HG02973 (cell line): ENCODE data around the gene CLDN22.
"Not testable (repeated sequence)": the region's sequence is repeated elsewhere in the genome, so short reads cannot be mapped to it uniquely, and the experiment has no call there.

Experiments
- ATAC-seq: cut with Tn5 transposase; IDR thresholded peaks from one replicate; pipeline ENCODE4 v1.9.1; 2021; ENCODE audit warnings: moderate library complexity; ENCODE audit not compliant: unreplicated experiment

Gene CLDN22

DNA sequence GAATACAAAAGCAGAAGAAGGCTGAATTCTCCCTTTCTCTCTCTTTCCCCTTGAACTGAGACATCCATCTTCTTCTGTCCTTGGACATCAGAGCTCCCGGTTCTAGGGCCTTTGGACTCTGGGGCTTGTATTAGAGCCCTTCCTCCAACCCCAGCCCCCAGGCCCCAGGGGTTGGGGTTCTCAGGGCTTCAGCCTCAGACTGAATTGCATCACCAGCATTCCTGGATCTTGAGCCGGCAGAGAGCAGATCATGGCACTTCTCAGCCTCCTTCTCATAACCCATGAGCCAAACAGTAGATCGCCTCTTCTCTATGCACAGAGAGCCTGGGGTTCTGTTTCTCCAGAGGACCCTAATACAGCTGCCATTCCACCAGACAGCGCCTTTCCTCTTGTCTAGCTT lies 27.5 kb upstream of the CLDN22 start:
- ATAC-seq, result no peak

DNA sequence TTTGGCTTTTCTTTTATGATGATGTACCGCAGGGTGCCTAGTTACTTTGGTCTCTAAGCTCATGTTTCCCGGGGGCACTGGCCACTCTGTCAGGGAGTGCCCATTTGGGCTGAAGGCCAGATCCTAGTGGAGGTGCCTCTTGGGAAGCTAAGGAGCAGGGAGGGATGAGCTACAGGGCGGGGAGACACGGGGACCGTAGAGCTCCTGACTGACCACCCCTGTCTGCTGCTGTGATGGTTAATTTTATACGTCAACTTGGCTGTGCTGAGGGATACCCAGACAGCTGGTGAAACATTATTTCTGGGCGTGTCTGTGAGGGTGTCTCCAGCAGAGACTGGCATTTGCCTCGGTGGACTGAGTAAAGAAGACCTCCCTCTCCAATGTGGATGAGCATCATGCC lies 27.1 kb upstream of the CLDN22 start:
- no peak for ATAC-seq

DNA sequence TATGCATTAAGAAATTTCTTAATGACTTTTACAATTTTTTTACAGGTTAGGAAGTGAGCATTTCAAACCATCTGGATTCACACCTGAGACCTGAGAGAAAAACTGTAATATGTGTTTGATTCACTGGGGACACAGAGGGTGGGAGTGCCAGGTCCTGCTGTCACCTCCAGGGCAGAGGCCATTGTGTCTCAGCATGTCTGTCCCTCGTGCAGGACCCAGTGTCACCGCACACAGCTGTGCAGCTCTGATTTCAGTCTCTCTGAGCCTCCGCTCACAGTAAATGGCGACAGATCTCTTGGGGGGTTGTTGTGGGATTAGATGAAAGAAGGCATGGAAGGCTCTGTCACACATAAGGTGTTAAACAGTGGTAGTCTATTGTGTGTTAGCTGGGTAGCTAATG lies 25.2 kb upstream of the CLDN22 start:
- no peak for ATAC-seq

DNA sequence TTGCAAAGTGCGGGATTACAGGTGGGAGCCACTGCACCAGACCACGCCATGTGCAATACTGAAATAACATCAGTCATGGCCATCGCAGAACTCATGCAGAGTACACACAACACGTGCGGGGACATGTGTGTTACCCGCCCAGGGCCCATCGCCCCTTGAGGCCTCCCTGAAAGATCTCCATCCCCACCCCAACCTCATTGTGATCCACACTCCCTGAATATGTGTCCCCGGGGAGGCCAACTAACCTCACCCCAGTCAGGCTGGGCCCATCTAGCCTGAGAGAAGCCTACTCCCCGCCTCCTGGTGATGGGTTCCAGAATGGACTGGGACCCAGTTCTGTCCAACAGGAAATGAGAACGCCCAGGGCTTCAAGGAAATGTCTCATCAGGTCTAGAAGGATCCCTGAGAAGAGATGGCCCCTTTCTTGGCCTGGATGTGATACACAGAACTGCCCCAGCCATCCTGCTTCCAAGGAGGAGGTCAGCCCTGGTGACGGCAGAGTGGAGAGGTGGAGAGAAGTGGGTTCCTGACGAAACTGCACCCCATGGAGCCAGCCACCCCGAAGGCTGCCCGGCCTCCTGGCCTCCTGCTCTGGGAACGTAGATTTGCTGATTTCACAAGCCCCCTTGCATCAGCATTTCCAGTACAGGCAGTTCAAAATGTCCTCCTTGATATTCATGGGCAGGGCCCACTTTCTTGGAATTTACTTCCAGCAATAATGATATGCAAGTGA lies 24.6 kb upstream of the CLDN22 start:
- no peak for ATAC-seq

DNA sequence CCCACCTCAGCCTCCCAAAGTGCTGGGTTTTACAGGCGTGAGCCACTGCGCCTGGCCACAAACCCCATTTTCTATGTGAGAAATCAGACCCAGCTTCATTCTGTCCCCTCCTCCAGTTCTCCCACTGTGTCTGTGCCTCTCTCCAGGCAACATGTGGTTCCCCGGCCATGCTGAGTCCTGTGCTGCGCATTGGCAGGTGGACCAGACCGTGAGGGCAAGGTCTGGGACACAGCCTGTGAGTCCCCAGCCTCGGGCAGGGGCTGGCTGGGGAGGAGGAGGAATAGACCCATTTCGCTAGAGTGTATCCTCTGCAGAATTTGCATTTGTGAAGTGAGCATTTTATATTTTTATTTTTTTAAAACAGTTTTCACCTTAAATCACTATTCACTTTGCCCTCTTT lies 23.7 kb upstream of the CLDN22 start:
- no peak for ATAC-seq

DNA sequence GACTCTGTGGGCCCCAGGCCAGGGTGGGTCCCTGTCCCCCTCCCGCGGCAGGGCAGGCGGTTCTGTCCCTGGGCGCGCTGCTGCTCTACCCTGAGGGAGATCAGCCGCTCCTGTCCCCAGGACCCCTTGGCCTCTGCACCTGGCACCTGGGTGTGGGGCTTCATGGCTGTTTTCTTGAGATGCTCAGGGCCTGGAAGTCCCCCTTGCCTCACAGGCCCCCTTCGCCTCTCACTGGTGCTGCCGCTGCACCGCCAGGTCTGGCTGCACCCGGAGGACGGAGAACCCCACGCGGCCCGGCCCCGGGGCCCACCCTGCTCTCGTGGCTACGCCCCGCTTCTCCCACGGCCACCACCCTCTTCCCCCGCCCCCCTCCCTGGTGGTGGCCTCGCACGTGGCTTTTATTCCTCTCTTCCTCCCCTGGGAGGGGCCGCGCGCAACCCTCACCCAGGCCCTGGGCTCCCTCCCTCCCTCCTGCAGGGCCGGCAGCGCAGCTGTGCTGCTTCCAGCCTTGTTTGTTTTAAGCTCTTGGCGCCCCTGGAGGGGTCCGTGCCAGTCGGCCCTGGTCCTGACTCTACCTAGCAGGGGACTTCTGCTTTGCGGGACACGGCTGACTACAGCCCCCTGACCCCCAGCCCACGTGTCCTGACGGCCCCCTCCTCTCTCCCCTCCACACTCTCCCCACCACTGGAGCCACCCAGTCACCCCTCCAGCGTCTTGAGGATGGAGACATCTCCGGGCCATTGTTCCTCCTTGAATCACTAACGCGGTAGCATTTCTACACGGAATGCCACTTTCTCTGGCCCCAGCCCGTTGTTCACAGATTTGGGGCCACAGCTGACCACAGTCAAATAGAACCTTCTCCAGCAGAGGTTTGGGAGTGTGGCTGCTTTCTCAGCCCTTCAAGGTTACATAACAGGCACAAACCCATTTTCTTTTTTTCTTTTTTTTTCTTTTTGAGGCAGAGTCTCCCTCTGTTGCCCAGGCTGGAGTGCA lies 22.8 kb upstream of the CLDN22 start:
- no peak for ATAC-seq

DNA sequence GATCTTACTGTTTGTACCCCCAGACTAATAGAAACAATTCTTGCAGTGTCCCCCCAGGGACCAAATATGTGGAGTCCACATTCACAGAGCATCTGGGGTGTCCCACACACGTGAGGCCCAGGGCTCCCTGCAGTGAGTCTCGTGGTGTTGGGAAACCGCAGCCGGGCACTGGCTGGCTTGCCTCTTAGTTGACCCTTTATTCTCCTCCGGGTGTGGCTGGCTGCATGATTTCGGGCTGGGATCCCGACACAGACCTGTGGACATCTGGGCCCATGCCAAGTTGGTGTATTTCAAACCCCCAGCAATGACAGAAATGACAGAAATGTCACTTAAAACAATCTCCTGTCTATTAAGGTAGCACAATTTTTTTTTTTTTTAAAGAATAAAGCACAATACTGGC lies 17.8 kb upstream of the CLDN22 start:
- no peak for ATAC-seq

DNA sequence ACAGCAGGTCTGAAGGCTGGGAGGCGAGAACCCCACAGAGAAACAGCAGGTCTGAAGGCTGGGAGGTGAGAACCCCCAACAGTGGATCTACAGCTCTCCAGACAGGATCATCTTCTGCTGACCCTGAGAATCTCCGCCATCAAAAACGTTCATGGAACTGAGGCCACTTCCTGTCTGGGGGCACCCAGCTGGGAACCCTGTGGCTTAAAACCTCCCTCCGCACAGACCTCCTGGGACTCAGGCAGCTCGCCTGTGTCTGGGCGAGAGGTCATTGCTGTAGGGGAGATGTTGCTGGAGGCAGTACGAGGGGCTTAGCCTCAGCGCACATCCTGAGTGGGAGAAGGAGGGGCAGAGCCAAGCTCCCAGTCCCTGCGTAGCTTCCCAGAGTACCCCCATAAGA lies 17.3 kb upstream of the CLDN22 start:
- no peak for ATAC-seq

DNA sequence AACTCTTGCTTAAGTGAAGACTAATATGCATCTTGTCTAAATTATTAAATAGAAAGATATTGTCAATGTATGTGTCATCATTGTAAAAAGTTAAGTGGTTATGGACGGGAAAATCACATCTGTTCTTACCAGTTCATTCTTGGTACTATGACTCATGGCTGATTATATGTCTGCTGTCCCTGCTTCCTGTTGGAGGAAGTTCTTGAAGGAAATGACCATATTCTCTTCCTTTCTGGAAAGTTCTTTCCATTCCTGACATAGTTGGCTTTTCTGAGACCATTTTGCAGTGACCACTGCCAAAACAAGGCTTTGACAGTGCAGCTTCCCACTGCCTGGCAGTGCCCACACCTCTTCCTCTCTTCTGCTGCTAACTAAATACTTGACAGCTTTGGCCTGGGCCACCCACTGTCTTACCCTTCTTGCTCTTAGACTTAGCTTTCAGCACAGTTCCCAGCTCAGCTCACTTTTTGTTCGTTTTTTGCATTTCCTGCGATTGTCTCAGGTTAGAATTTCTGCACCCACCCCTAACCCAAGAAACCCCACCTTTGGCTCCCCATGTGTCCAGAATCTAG lies 15.4 kb upstream of the CLDN22 start:
- no peak for ATAC-seq

DNA sequence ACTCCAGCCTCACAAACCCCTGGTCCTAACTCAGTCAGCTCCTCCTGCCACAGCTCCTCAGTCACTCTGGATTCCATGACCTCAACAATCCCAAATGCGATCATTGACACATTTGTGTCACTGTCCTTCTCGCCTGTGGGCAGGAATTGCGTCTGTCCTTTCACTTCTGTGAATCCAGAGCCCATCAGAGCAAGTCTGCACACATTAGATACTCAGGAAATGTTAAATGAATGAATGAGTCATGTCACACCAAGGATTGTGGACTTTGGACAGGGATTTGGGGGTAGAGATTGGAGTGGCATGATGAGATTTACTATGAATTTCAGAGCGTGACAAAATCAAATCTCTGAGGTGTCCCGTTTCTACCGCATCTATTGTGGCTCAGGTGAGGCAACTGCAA lies 13.9 kb upstream of the CLDN22 start:
- no peak for ATAC-seq

DNA sequence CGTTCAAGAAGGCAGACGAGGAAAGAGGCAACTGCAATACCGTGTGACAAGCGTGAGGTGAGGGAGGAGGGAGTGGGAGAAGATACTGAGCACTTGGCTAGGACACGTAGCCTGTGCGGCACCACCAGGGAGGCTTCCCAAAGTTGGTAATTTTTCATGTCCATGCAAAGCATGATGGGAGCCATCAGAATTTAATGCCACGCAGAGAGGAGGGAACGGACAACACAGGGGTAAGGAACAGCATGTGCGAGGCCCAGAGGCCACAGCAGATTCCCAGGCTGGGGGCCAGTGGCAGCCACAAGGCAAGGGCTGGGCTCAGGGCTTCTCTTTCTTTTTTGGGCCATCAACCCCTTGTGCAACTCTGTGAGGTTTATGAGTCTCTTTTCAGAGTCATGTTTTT lies 13.1 kb upstream of the CLDN22 start:
- no peak for ATAC-seq

DNA sequence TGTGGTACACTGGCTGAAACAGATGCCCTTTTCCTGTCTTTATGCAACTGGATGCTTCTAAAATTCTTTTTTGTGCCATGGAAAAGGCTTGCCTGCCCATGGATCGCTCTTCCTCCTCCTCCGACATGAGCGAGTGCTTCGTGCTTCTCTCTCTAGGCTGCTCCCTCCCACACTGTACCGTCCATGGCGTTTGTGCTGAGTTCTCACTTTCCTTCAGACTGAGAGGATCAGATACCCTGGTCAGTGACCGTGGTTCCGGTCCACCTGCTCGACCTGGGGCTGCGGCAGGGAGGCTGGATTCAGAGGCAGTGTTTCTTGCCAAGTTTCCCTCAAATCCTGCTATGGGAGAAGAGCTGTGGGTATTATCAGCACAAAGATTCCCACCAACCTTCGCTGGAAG lies 12.4 kb upstream of the CLDN22 start:
- ATAC-seq, result no peak

DNA sequence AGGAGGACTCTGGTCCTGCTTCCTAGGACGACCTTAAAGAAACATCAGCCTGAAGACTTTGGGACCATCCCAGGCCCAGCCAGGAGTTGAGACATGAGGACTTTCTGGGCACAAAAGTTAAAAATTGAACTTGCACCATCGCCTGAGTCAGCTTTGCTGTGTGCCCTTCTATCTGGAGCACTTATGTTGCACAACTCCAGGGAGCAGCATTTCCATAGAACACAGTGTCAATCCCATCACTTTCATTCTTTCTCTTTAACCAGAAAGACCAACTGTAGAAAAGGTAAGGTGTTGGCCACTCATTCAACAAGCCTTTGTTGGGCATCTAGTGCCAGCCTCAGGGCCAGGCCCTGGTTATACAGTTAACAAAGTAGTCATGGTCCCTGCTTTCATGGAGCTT lies 10.8 kb upstream of the CLDN22 start:
- ATAC-seq, result no peak

DNA sequence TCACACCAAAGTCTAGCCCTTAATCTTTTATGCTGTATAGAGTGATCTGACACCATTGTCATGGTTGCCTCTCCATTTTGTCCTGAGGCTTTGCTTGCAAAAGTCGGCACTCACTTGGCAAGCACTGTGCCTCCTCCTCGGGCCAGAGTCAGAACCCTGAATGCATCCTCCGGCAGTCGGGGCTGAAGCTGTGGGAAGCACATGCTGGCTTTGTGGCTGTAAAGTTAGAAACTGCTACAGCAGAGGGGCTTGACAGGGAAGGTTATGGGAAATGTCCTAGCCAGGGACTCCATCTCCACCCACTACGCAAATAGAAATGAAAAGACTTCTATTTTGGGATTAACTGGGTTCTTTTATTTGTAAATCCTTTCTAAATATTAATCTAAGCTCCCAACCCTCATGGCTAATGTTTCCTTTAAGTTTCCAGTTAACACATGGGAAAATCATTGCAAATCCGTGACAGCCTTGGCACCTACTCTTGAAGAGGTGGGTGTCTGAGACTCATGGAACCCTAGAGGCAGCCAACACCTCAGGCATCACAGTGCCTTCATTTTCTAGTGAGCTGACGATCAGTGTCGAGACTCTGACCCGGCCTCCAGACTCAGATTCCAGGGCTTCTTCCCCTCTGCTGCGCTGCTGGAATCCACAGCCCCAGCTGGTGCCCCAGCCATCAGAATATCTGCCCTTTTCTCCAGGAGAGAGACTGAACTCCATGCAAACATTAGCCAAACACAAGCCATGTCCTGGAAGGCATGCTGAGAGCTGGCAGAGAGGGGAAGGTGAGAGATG lies 10.1 kb upstream of the CLDN22 start:
- no peak for ATAC-seq

DNA sequence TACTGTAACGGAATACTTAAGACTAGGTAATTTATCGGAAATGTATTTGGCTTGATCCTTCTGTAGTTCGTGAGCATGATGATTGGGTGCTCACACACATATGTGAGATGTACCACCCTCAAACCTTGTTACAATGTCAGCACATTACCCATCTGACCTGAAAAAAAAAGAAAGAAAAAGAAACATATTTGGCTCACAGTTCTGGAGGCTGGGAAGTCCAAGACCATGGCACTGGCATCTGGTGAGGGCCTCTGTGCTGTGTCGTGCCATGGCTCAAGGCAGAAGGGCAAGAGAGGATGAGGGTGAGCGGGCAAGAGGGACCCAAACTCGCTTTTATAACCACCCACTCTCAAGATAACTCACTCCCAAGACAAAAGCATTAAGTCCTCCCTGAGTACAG lies 9.2 kb upstream of the CLDN22 start:
- ATAC-seq, result no peak

DNA sequence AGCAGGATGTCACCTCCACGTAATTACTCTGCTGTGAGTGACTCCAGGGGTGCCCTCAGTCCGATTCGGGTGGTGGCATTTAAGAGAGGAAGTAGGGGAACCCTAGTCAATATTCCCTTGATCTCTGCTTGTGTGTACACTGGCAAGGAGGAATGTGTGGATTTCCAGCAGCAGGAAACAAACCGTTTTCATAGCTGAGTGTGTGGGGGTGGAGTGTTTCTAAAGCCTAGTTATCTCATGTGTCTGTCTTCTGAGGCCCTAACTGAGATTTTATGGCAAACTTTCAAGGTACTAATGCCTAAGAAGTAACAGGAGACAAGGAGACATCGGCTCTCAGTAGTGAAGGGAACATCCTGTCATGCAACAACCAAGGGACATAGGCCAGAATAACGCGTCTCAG lies 8.8 kb upstream of the CLDN22 start:
- no peak for ATAC-seq

DNA sequence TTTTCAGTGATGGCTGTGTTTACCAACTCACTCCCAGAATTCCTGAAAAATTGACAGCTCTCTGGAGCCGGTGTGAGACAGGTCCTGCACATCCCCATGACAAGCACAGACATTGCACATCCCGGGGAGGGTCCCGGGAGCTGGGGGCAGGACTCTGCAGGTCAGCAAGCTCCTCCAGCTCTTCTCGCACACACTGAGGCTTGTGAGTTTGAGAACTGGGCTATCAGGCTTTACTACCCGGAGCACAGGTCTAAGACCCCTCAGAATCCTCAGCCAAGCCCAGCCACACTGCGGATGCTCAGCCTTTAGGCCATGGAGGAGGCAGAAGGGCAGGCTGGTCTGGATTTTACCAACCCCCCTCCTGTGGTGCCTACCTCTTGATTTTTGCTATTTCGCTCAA lies 7.8 kb upstream of the CLDN22 start:
- ATAC-seq, result no peak

DNA sequence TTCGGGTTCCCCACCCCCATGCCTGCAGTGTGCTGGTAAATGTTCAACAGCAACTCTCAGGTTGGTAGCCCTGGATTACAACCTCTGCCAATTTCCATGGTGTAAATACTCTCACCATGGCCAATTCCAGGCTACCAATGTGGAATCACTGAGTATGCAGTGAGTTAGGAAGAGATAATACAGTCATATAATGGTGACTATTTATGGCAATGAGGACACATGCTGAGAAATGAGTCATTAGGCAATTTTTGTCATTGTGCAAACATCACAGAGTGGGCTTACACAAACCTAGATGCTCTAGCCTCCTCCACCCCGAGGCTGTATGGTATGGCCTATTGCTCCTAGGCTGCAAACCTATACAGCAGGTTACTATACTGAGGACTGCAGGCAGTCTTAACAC lies 6.8 kb upstream of the CLDN22 start:
- ATAC-seq, result no peak

DNA sequence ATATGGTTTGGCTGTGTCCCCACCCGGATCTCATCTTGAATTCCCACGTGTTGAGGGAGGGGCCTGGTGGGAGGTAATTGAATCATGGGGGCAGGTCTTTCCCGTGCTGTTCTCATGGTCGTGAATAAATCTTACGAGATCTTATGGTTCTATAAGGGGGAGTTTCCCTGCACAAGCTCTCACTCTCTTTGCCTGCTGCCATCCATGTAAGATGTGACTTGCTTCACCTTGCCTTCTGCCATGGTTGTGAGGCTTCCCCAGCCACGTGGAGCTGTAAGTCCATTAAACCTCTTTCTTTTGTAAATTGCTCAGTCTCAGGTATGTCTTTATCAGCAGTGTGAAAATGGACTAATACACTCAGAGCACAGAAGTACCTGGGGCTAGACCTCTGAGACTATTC lies 6.3 kb upstream of the CLDN22 start:
- ATAC-seq, result not testable (repeated sequence)

DNA sequence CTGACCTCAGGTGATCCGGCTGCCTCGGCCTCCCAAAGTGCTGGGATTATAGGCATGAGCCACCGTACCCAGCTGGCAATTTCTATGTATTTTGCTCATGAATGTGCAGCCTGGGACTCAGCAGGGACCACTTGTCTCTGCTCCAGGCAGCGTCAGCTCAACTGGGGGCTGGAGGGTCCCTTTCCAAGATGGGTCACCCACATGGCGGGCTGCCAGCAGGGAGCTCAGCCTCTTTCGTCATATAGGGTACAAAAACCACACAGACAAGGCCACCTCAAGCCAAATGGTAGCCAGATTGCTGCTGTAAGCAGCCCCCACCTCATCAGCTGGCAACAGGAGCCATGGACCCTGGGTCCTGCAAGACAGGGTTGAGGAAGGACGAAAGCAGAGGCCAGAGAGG lies 4.5 kb upstream of the CLDN22 start:
- ATAC-seq, result no peak

DNA sequence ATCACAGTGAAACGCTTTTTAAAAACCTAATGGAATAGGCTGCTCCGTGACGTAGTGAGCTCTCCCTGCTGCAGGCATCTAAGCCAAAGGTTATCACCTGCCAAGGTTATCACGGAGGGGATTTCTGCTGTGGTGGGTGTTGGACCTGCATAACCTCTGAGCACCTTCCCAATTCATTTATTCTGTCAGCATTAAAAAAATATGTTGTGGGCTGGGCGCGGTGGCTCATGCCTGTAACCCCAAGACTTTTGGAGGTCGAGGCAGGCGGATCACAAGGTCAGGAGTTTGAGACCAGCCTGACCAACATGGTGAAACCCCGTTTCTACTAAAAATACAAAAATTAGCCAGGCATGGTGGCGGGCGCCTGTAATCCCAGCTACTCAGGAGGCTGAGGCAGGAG lies 4.0 kb upstream of the CLDN22 start:
- not testable (repeated sequence) for ATAC-seq
